ENCODE measurements around the gene LIPN.
A peak's percentile ranks its signal among the peaks of the same experiment; 100 is the strongest.

Gene LIPN

DNA sequence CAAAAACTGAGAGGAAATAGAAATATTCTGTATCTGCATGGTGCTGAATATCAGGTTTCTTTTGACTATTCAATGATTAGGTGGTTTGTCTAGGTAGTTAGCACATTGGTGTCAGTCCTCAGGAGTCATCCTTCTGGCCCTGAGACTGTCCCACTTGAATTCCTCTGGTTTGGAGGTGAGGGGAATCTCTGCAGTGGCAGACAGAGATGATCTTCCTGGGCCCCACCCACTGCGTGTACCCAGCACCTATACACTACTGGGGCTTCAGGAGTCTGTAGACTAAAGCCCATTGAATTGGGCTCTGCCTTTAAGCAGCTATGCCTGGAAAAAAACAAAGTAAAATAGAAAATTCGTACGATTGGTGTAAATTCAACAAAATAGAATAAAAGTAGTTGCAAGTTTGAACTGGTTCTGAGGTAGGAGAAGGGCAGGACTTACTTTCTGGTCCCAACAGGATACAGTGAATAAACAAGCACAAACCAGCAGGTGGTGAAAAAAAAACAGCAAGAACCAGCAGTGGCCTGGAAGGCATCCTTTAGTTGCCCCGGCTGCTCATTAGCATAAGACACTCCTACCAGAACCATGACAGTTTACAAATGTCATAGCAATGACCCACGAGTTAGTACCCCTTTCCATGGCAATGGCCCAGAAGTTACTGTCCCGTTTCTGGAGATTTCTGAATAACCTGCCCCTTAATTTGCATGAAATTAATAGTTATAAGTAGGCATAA is 44.4 kb downstream of the LIPN start:
- no peaks in the 10 kb centered on the region for H3K27me3 ChIP-seq (replicated peaks)
- in situ Hi-C loops (cut with HindIII; ENCODE audit: low pct_ligation_motif_present, low sequenced_read_pairs) = loop anchor here (25.0 kb wide), 1 partner anchor 117 kb away; no protein-coding TSS in a partner anchor
- no peak overlapping the region for H3K27ac ChIP-seq
- no peak overlapping the region for H3K4me3 ChIP-seq (ENCODE audit: low read depth, low read length)
- no peak for DNase-seq
- TF ChIP-seq, protein P1, sequence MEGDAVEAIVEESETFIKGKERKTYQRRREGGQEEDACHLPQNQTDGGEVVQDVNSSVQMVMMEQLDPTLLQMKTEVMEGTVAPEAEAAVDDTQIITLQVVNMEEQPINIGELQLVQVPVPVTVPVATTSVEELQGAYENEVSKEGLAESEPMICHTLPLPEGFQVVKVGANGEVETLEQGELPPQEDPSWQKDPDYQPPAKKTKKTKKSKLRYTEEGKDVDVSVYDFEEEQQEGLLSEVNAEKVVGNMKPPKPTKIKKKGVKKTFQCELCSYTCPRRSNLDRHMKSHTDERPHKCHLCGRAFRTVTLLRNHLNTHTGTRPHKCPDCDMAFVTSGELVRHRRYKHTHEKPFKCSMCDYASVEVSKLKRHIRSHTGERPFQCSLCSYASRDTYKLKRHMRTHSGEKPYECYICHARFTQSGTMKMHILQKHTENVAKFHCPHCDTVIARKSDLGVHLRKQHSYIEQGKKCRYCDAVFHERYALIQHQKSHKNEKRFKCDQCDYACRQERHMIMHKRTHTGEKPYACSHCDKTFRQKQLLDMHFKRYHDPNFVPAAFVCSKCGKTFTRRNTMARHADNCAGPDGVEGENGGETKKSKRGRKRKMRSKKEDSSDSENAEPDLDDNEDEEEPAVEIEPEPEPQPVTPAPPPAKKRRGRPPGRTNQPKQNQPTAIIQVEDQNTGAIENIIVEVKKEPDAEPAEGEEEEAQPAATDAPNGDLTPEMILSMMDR (IDR thresholded peaks at IDR 0.05; ENCODE audit: low read depth, low read length, missing control alignments) = no peak
- no peaks in the 10 kb centered on the region for H3K36me3 ChIP-seq (replicated peaks)

DNA sequence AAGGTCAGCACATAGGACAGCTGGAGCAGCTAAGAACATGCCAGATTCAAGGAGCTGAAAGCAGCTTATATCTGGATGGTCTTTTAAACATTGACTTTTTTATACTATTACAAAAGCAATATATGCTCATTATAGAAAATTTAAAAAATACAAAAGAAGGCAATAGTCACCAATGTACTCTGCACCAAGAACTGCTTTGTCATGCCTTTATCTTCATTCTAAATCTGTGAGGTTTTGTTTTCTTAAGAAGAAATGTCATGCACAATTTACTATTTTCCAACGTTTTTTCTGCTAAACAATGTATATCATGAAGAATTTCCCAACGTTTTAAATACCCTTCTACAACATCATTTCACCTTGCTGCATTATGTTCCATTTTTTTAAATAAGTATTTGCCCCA is 45.5 kb downstream of the LIPN start:
- TF ChIP-seq, protein P1 (IDR thresholded peaks at IDR 0.05; ENCODE audit: low read depth, low read length, missing control alignments) = no peak
- H3K27me3 ChIP-seq (replicated peaks) = no peaks in the 10 kb centered on the region
- H3K36me3 ChIP-seq (replicated peaks) = no peaks in the 10 kb centered on the region
- H3K4me3 ChIP-seq (ENCODE audit: low read depth, low read length) = no peak overlapping the region
- DNase-seq = no peak
- H3K27ac ChIP-seq = peak overlapping the region; percentile 24
- in situ Hi-C loops (cut with HindIII; ENCODE audit: low pct_ligation_motif_present, low sequenced_read_pairs) = loop anchor here (25.0 kb wide), 1 partner anchor 118 kb away; no protein-coding TSS in a partner anchor

DNA sequence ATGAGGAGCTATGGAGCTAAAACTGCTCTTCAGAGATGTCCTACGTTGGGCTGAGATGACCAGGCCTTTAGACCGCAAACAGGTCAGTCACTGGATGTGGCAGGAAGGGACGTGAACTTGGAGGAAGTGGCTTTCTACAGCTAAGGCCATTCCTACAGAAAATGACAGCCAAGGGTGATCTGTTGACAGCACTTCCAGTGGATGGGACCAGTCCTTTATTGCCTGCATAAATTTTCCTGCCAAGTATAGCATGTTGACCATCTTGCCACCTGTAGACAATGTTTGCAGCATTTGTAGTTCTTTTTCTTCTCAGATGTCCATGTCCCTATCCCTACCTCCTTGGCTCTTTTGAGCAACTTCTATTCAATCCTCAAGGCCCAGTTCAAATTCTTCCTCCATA is 46.1 kb downstream of the LIPN start:
- Histone ChIP-seq H3K4me3 (ENCODE audit: low read depth, low read length) (no peak overlapping the region), H3K27me3 (replicated peaks) (no peaks in the 10 kb centered on the region), H3K27ac (no peak overlapping the region), H3K36me3 (replicated peaks) (no peaks in the 10 kb centered on the region)
- in situ Hi-C loops (cut with HindIII; ENCODE audit: low pct_ligation_motif_present, low sequenced_read_pairs) = loop anchor here (25.0 kb wide), 1 partner anchor 119 kb away; no protein-coding TSS in a partner anchor
- DNase-seq = no peak
- TF ChIP-seq, protein P1 (IDR thresholded peaks at IDR 0.05; ENCODE audit: low read depth, low read length, missing control alignments) = no peak

DNA sequence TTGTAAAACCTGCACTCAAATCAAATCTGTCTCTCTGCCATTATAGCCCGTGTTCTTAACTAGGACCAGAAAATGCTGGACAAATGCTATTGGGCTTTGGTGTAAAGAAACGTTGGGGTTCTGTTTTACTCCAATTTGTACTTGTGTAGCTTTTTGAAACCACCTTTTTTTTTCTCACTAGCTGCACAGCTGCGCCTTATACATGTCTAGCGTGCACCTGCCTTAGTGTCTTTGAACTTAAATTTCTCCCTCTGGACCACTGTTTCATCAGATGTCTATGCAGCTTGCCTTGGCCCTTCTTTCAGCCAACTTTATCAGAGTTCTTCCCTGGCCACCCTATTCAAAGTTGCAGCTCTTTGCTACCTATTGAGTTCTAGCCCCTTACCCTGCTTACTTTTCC is 49.8 kb downstream of the LIPN start:
- peaks cover 1% of the 10 kb centered on the region for H3K27me3 ChIP-seq (replicated peaks)
- in situ Hi-C loops (cut with HindIII; ENCODE audit: low pct_ligation_motif_present, low sequenced_read_pairs) = loop anchor here (25.0 kb wide), 1 partner anchor 122 kb away; no protein-coding TSS in a partner anchor

DNA sequence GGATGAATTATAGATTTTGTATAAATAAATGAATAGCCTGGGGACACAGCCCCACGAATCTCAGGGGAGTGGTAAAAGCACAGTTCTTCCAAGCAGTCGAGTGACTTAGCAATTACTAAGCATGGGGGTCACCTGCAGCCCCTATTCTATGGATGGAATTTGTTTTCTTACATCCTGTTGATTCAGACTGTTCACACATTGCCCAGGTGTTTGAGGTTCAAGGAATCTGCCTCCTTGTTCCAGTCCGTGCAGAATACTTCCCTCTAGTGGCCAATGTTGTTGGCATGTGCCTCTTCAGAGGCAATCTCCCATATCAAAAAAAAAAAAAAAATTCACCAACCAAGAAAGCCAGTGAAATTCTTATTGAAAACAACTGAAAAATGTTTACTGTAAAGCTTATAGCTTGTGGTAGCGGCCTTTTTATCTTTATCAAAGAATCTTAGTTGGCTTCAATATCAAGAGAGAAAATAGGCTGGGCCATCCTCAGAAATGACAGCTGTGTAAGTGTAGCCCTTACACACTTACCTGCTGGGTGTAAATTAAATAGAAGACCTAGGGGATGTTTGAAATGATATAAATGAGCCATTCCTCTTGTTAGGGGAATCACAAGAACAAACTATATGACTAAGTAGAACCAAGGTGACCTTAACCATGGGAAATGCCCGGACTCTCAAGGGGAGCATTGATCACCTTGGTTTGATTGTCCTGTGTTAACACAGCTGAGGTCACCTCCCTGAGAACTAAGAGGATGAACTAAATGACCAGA is 50.6 kb downstream of the LIPN start:
- TF ChIP-seq, protein P1 (IDR thresholded peaks at IDR 0.05; ENCODE audit: low read depth, low read length, missing control alignments) = peak; percentile 89
- DNase-seq = peak; percentile 43
- no peak overlapping the region for H3K4me3 ChIP-seq (ENCODE audit: low read depth, low read length)
- H3K36me3 ChIP-seq (replicated peaks) = no peaks in the 10 kb centered on the region
- in situ Hi-C loops (cut with HindIII; ENCODE audit: low pct_ligation_motif_present, low sequenced_read_pairs) = loop anchor here (25.0 kb wide), 1 partner anchor 123 kb away; no protein-coding TSS in a partner anchor
- H3K27ac ChIP-seq = no peak overlapping the region
- peaks cover 1% of the 10 kb centered on the region for H3K27me3 ChIP-seq (replicated peaks)

More for the DNA sequence above, 49.8 kb downstream of the LIPN start:
- DNase-seq = no peak
- no peaks in the 10 kb centered on the region for H3K36me3 ChIP-seq (replicated peaks)
- TF ChIP-seq, protein P1 (IDR thresholded peaks at IDR 0.05; ENCODE audit: low read depth, low read length, missing control alignments) = no peak
- no peak overlapping the region for H3K27ac ChIP-seq
- H3K4me3 ChIP-seq (ENCODE audit: low read depth, low read length) = no peak overlapping the region

All from brain microvascular endothelial cell (primary cell).